Measurements from ENCODE around the gene DIAPH1.

The DIAPH1 gene

GRCh38 chr5:141630570-141631140, 11.9 kb upstream of the DIAPH1 start:
- no peak for DNase-seq (ENCODE audit: low read depth)
- no peak for TF ChIP-seq CTCF (IDR thresholded peaks at IDR 0.05; ENCODE audit: control insufficient read depth, insufficient read depth, low read depth, low read length, missing control alignments)
- H3K4me3 ChIP-seq (ENCODE audit: control insufficient read depth, low read depth, low read length) = no peak overlapping the region

DNA sequence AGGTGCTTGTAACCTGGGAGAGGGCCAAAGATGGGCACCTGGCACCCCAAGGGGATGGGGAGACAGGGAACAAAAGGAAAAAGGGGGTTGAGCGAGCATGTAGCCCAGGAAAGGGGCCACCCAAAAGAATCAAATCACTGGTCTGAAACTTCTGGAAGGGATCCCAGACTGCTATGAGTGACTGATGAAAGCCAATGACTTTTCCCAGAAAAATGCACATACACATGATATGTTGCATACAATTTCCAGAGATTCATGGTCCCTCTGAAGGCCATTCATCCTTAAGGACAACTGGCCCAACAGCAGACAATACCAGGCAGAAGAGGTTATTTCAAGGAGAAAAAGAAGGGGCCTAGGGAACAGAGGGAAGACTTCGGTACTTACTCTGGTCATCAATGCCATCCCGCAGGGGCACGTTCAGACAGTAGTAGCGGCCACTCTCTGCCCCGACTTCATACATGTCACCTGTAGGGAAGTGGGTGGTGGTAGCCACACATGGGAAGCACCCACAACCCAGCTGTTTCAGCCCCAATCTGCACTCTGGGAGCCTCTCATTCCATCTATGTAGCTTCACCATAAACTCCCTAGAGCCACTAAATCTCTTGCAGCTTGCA, 9.5 kb upstream of the DIAPH1 start:
- no peak for DNase-seq (ENCODE audit: low read depth)
- TF ChIP-seq CTCF (IDR thresholded peaks at IDR 0.05; ENCODE audit: control insufficient read depth, insufficient read depth, low read depth, low read length, missing control alignments) = no peak
- H3K4me3 ChIP-seq (ENCODE audit: control insufficient read depth, low read depth, low read length) = no peak overlapping the region

GRCh38 chr5:141623611-141624010, 4.8 kb upstream of the DIAPH1 start:
- no peak for DNase-seq (ENCODE audit: low read depth)
- H3K4me3 ChIP-seq (ENCODE audit: control insufficient read depth, low read depth, low read length) = no peak overlapping the region
- TF ChIP-seq CTCF (IDR thresholded peaks at IDR 0.05; ENCODE audit: control insufficient read depth, insufficient read depth, low read depth, low read length, missing control alignments) = no peak

- TF ChIP-seq CTCF (IDR thresholded peaks at IDR 0.05; ENCODE audit: control insufficient read depth, insufficient read depth, low read depth, low read length, missing control alignments) = no peak
- no peak for DNase-seq (ENCODE audit: low read depth)
- H3K4me3 ChIP-seq (ENCODE audit: control insufficient read depth, low read depth, low read length) = no peak overlapping the region
Measured at GRCh38 chr5:141623186-141623585, 4.4 kb upstream of the DIAPH1 start.

- peak overlapping the region; percentile 63 for H3K4me3 ChIP-seq (ENCODE audit: control insufficient read depth, low read depth, low read length)
- TF ChIP-seq CTCF (IDR thresholded peaks at IDR 0.05; ENCODE audit: control insufficient read depth, insufficient read depth, low read depth, low read length, missing control alignments) = no peak
- no peak for DNase-seq (ENCODE audit: low read depth)
Measured at GRCh38 chr5:141618030-141618803, 583 bp downstream of the DIAPH1 start.

DNA sequence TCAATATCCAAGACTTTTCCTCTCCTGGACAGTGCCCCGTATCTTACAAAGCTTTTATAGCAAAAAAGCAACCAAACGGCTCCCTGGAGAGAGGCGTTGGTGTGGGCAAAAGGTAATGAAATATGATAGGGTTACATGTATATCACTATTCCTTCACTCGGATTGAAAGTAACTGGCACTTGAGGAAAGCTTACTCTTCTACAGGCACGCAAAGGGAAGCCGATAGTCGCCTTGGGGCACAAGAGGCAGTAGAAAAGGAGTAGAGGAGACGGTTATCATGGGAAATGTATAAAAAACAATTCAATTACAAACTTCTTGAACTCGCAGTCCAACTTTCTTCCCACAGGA, 1.1 kb downstream of the DIAPH1 start:
- no peak for DNase-seq (ENCODE audit: low read depth)
- no peak for TF ChIP-seq CTCF (IDR thresholded peaks at IDR 0.05; ENCODE audit: control insufficient read depth, insufficient read depth, low read depth, low read length, missing control alignments)
- H3K4me3 ChIP-seq (ENCODE audit: control insufficient read depth, low read depth, low read length) = peak overlapping the region; percentile 63
